MM.1S (cell line): ENCODE data around the gene ZFR2.

Experiments used
- CTCF ChIP-seq: fragments of 300-600 bp; sonication (generic); IDR thresholded peaks from 2 replicates; pipeline ENCODE4 v1.5.1; 2016; ENCODE audit warnings: antibody characterized with exemption, low read length, mixed read lengths
- EZH2 ChIP-seq: fragments of 300-600 bp; sonication (generic); optimal IDR thresholded peaks from 2 replicates; pipeline ENCODE3; 2017; ENCODE audit warnings: low read depth, mild to moderate bottlenecking, antibody characterized with exemption, low read length, mixed read lengths
- EZH2phosphoT487 ChIP-seq: fragments of 300-600 bp; sonication (generic); IDR thresholded peaks from 2 replicates; pipeline ENCODE4 v1.6.1; 2018; ENCODE audit warnings: antibody characterized with exemption, low read length

GRCh38 chr19:3798137-3798536 lies 70.7 kb downstream of the ZFR2 start:
- TF ChIP-seq CTCF (no peak), EZH2phosphoT487 (no peak), EZH2 (no peak)
